ENCODE measurements around the gene HES1.

- TF ChIP-seq CTCF (IDR thresholded peaks at IDR 0.05; ENCODE audit: borderline replicate concordance, extremely low read depth, low read length, poor library complexity, severe bottlenecking) (no peak), EZH2 (IDR thresholded peaks at IDR 0.05; ENCODE audit: borderline replicate concordance, low read depth, low read length, severe bottlenecking) (no peak)
Measured at GRCh38 chr3:194184801-194185200, 48.9 kb downstream of the HES1 start.
